Type B pancreatic cell (in vitro differentiated cells): ENCODE data around the gene ZNHIT1. TPM values are rescaled to one million over a fixed set of nuclear protein-coding genes. Genes with fewer than 3 reads are reported as not detected.

Source experiments
- DNase-seq: peaks from one replicate; pipeline ENCODE4 v3.0.0; 2021; ENCODE audit warnings: mixed read lengths; ENCODE audit not compliant: unreplicated experiment; ENCODE audit errors: extremely low spot score
- H3K27ac Mint-ChIP-seq: 2 replicates; pipeline ENCODE4 v1.8.0; 2021; ENCODE audit warnings: mild to moderate bottlenecking, mixed read lengths
- H3K27me3 Mint-ChIP-seq: 2 replicates; pipeline ENCODE4 v1.8.0; 2021; ENCODE audit warnings: mixed read lengths
- H3K36me3 Mint-ChIP-seq: 2 replicates; pipeline ENCODE4 v1.8.0; 2021; ENCODE audit warnings: mixed read lengths
- H3K4me1 Mint-ChIP-seq: one replicate; pipeline ENCODE4 v1.8.0; 2021; ENCODE audit warnings: mixed read lengths; ENCODE audit not compliant: unreplicated experiment
- H3K4me3 Mint-ChIP-seq: 2 replicates; pipeline ENCODE4 v1.8.0; 2021; ENCODE audit warnings: mild to moderate bottlenecking, mixed read lengths
- H3K9me3 Mint-ChIP-seq: 2 replicates; pipeline ENCODE4 v1.8.0; 2021; ENCODE audit warnings: mixed read lengths
- total RNA-seq: library from RNA; stranded (reverse); gene quantifications from 2 replicates; pipeline ENCODE4 v1.2.1, GENCODE V29; 2021; ENCODE audit warnings: low replicate concordance
- TF ChIP-seq, protein P1 (sequence below): fragments of 200-600 bp; sonication (generic); conservative IDR thresholded peaks from 2 replicates; pipeline ENCODE4 v1.5.0; 2021; ENCODE audit warnings: antibody characterized with exemption, mild to moderate bottlenecking

Gene ZNHIT1
- total RNA-seq, 1 donor from 2014 or later = 61.1 TPM

DNA sequence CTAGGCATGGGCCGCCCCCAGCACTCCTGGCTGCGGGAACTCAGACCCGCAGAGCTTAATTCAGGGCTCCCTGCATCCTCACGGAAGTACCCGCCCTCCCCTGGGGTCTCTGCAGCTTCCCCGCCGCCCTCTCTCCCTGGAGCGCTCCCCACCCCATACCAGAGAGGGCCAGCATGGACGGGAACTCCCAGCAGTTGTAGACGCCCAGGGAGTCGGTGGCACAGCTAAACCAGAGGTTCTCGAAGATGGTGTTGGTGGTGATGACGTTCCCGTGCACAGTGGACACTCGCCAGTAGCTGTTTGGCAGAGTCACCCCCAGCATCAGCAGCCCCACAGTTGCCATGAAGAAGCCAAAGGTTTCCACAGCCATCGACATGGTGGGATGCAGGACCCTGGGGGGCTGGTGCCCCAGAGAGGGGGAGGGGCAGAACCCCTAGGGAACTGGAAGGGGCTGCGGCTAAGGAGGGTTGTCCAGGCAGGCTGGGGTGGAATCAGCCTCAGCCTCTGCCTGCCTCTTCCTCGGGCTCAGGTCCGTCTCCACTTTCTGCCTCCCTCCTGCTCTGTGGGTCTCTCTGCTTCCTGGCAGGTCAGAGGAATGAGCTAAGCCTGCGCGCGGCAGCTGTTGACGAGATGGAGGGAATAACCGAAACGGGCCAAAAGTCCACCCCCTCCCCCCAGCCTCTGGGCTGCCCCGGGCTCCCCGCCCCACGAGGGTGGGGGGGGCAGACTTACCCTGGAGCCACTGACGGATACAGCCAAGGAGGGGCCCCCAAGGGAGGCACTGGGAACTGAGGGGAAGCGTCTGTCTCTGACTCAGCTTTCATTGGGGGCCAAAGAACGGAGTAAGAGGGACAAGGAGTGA, 19.5 kb downstream of the ZNHIT1 start, which contains the start of gene CLDN15:
TSS of gene CLDN15 (minus strand) at position 597 of the 862 bp plus-strand sequence. CDS start at position 376, 221 bp downstream.
- DNase-seq = no peak
- Mint-ChIP-seq H3K36me3 (no peaks in the 10 kb centered on the region), H3K4me3 (no peak within 1 kb of the TSS), H3K27me3 (no peaks in the 10 kb centered on the region), H3K27ac (no peak within 1 kb of the TSS), H3K9me3 (no peaks in the 10 kb centered on the region), H3K4me1 (no peaks in the 10 kb centered on the region)
- TF ChIP-seq, protein P1, sequence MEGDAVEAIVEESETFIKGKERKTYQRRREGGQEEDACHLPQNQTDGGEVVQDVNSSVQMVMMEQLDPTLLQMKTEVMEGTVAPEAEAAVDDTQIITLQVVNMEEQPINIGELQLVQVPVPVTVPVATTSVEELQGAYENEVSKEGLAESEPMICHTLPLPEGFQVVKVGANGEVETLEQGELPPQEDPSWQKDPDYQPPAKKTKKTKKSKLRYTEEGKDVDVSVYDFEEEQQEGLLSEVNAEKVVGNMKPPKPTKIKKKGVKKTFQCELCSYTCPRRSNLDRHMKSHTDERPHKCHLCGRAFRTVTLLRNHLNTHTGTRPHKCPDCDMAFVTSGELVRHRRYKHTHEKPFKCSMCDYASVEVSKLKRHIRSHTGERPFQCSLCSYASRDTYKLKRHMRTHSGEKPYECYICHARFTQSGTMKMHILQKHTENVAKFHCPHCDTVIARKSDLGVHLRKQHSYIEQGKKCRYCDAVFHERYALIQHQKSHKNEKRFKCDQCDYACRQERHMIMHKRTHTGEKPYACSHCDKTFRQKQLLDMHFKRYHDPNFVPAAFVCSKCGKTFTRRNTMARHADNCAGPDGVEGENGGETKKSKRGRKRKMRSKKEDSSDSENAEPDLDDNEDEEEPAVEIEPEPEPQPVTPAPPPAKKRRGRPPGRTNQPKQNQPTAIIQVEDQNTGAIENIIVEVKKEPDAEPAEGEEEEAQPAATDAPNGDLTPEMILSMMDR = no peak

DNA sequence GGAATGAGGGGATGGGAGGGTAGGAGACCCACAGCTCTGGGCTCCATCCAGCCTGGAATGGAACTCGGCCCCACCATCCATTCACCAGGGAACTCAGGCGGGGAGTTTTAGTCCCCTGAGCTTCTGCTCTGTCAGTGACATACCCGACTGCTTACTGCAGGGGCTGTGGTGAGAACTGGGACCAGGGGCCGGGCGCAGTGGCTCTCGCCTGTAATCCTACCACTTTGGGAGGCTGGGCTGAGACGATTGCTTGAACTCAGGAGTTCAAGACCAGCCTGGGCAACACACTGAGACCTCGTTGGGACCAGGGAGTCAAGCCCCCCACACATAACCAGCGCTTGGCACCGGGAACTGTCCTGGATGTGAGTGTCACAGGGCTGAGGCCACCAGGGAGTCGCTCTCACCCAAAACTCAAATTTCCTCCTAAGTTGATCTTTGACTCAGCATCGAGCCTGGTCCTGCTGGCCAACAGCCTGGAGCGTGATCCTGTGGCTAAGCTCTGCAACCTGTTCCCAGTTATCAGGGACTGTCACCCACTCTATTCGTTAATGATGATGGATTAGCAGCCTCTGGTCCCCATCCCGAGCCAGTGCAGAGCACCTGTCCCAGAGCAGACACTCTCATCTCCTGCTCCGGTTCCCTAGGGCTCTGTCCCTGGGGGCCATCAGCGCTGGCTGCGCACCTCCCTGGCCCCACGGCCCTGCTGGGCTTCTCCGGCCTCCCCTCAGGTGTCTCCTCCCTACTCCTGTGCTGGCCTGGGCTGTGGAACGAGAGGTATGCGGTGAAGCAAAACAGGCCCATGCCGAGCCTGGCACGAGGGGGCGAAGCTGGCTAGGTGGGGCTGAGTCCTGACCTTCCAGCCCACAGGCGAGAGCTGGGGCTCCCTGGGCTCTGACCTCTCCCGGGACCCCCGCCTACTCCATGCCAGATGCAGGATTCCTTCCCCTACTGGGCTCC, 20.5 kb downstream of the ZNHIT1 start:
- Mint-ChIP-seq H3K4me1 (peaks cover 2% of the 10 kb centered on the region), H3K36me3 (no peaks in the 10 kb centered on the region), H3K9me3 (no peaks in the 10 kb centered on the region), H3K27me3 (no peaks in the 10 kb centered on the region), H3K27ac (no peak overlapping the region), H3K4me3 (no peak overlapping the region)
- no peak for DNase-seq
- TF ChIP-seq, protein P1 = no peak

DNA sequence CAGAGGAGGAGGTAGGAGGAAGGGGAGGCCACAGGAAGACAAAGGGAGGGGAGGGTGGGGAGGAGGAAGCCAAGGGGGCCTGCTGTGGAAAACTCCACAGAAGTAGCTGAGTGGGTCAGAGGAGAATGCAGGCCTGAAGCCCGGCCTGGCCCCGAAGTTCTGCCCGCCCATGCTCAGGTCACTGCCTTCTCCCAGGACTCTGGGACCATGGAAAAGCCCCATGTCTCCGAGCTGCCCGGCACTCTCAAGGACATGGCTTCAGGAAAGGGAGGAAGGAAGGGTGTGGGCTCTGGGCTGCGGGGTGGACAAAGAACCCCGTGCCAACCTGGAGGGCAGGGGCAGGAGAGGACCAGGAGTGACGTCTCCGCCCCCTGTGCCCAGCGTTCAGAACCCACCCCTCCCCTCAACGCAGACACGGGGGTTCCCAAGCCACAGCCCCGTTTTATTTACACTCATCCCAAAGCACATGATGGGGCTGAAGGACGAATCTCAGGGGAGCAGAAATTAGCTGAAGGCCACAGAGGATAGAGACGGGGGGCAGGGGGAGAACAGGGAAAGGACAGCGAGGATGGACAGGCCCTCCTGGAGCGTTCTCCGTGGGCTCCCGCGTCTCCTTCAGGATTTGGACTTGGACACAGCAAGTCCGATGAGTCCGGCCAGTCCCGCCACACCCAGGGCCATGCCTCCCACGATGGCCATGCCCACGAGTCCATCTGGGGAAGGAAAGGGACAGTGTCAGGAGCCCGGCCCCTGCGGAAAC, 21.4 kb downstream of the ZNHIT1 start:
- Mint-ChIP-seq H3K27ac (no peak overlapping the region), H3K4me1 (peaks cover 6% of the 10 kb centered on the region), H3K9me3 (no peaks in the 10 kb centered on the region), H3K27me3 (no peaks in the 10 kb centered on the region), H3K4me3 (no peak overlapping the region), H3K36me3 (no peaks in the 10 kb centered on the region)
- TF ChIP-seq, protein P1 = no peak
- DNase-seq = no peak

DNA sequence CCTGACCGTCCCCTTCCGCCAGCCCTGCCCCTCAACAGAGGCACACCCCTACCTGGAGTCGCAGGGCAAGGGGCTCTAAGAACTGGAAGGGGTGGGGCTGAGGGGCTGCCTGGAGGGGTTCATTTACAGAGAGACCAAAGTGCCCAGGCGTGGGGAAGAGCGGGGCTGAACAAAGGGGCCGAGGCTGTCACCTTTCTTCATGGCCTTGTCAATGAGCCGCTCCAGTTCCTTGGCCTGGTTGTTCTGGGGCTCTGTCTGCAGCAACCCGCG, 21.9 kb downstream of the ZNHIT1 start:
- Mint-ChIP-seq H3K27ac (no peak overlapping the region), H3K9me3 (no peaks in the 10 kb centered on the region)
- TF ChIP-seq, protein P1 = no peak

DNA sequence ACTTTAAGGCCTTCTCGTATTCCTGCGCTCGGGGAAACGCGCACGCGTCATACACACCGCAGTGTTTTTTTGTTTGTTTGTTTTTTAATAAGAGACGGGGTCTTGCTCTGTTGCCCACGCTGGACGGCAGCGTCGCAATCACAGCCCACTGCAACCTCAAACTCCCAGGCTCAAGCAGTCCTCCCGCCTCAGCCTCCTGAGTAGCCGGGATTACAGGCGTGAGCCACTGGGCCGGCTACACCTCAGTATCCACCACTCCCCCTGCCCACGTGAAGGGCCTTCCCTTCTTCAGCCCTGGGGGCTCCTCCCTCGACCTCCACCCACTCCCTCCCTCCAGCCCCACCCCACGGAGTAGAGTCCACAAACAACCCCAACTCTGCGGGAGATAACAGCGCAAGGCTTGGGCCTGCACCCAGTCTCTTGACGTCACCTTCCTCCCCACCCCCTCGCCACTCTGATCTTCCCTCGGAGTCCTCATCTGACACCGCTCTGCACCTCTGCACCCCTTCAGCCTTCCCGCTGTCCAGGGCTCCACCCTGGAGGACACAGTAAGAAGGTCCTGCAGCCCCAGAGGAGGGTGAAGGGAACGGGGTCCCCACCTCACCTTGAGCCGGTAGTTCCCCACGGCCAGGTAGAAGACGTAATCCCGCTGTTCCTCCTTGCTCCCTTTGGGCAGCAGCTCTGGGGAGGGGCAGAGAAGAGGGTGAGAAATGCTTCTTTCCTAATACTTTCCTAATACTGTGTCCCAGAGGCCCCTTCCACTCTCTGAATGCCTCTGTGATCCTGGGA, 22.5 kb downstream of the ZNHIT1 start:
- H3K4me1 Mint-ChIP-seq = peaks cover 13% of the 10 kb centered on the region
- H3K36me3 Mint-ChIP-seq = no peaks in the 10 kb centered on the region
- no peaks in the 10 kb centered on the region for H3K9me3 Mint-ChIP-seq

More for the DNA sequence above, 21.9 kb downstream of the ZNHIT1 start:
- Mint-ChIP-seq H3K36me3 (no peaks in the 10 kb centered on the region), H3K4me3 (no peak overlapping the region), H3K4me1 (peaks cover 8% of the 10 kb centered on the region), H3K27me3 (no peaks in the 10 kb centered on the region)
- no peak for DNase-seq

More for the DNA sequence above, 22.5 kb downstream of the ZNHIT1 start:
- Mint-ChIP-seq H3K27ac (no peak overlapping the region), H3K27me3 (no peaks in the 10 kb centered on the region), H3K4me3 (no peak overlapping the region)
- DNase-seq = no peak
- TF ChIP-seq, protein P1 = no peak
